Activated CD8-positive, alpha-beta memory T cell treated with anti-CD3 and anti-CD28 coated beads, Interleukin-2, amount 10 ng/mL, durations not matched to agents 7 days and 5 days (primary cell): Measurements from ENCODE around the gene MED13L. TPM values are rescaled to one million over a fixed set of nuclear protein-coding genes. Genes with fewer than 3 reads are reported as not detected.
A peak's percentile ranks its signal among the peaks of the same experiment; 100 is the strongest.

Source experiments
- ATAC-seq: fragments of 150-1000 bp; cut with Tn5 transposase; one replicate; pipeline ENCODE4 v1.10.0; 2021; ENCODE audit warnings: moderate library complexity
- CTCF ChIA-PET: fragments of 350-600 bp; sonication (Branson Sonifier 250); formaldehyde crosslinking; loops from one replicate; lab custom pipeline; 2021; ENCODE audit warnings: antibody characterized with exemption; lab: Charles Lee
- DNase-seq: peaks from one replicate; pipeline ENCODE4 v3.0.0-alpha.2; 2020
- H3K27ac Mint-ChIP-seq: one replicate; pipeline ENCODE4 v1.8.0; 2021; ENCODE audit warnings: mild to moderate bottlenecking, mixed read lengths
- H3K27me3 Mint-ChIP-seq: one replicate; pipeline ENCODE4 v1.8.0; 2021; ENCODE audit warnings: mixed read lengths
- H3K36me3 Mint-ChIP-seq: one replicate; pipeline ENCODE4 v1.8.0; 2021; ENCODE audit warnings: mild to moderate bottlenecking, mixed read lengths
- H3K4me1 Mint-ChIP-seq: one replicate; pipeline ENCODE4 v1.8.0; 2021; ENCODE audit warnings: mixed read lengths
- H3K4me3 Mint-ChIP-seq: one replicate; pipeline ENCODE4 v1.8.0; 2021; ENCODE audit warnings: mild to moderate bottlenecking, moderate library complexity, mixed read lengths
- H3K9me3 Mint-ChIP-seq: one replicate; pipeline ENCODE4 v1.8.0; 2022; ENCODE audit warnings: low read depth, mixed read lengths
- total RNA-seq, 2 experiments: library from RNA; stranded (reverse); gene quantifications; one replicate each; pipeline ENCODE4 v1.2.3, GENCODE V29; 2021

The MED13L gene
- total RNA-seq, 2 experiments from 2014 or later = 65.1 to 74.4 TPM

GRCh38 chr12:116280595-116281290 lies 3.2 kb upstream of the MED13L start:
- Mint-ChIP-seq H3K36me3 (peaks cover 6% of the 10 kb centered on the region), H3K27ac (no peak overlapping the region), H3K9me3 (no peaks in the 10 kb centered on the region), H3K4me3 (no peak overlapping the region), H3K4me1 (peaks cover 18% of the 10 kb centered on the region), H3K27me3 (no peaks in the 10 kb centered on the region)
- CTCF ChIA-PET = interaction anchor here (1.3 kb wide), 1 partner anchor 320 kb away, joined by 4 read pairs; no protein-coding TSS in a partner anchor
- no peak for DNase-seq
- ATAC-seq = no peak

GRCh38 chr12:116278667-116279066 lies 1.2 kb upstream of the MED13L start:
- Mint-ChIP-seq H3K4me1 (peaks cover 39% of the 10 kb centered on the region), H3K4me3 (peak overlapping the region; percentile 71), H3K27ac (peak overlapping the region; percentile 75), H3K36me3 (peaks cover 8% of the 10 kb centered on the region), H3K27me3 (no peaks in the 10 kb centered on the region), H3K9me3 (no peaks in the 10 kb centered on the region)
- DNase-seq = no peak
- no peak for ATAC-seq
- CTCF ChIA-PET = interaction anchor here (0.7 to 1.9 kb wide), 7 partner anchors 38 to 321 kb away, joined by 3 to 7 read pairs (median 3); no protein-coding TSS in a partner anchor

- CTCF ChIA-PET = interaction anchor here (0.7 to 1.9 kb wide), 6 partner anchors 38 to 321 kb away, joined by 3 to 7 read pairs (median 3); no protein-coding TSS in a partner anchor
- H3K4me1 Mint-ChIP-seq = peaks cover 41% of the 10 kb centered on the region
These were observed 760 bp upstream of the MED13L start for GRCh38 chr12:116278279-116278626.

GRCh38 chr12:116276652-116277466 lies 634 bp downstream of the MED13L start:
- CTCF ChIA-PET = interaction anchor here (0.7 to 1.9 kb wide), 10 partner anchors 104 to 323 kb away, joined by 3 to 7 read pairs (median 4); partner anchors contain the start of gene MAP1LC3B2
- peak overlapping the region; percentile 94 for H3K4me3 Mint-ChIP-seq

More at GRCh38 chr12:116278279-116278626, 760 bp upstream of the MED13L start:
- Mint-ChIP-seq H3K27me3 (no peaks in the 10 kb centered on the region), H3K27ac (peak overlapping the region; percentile 75), H3K4me3 (peak overlapping the region; percentile 71), H3K9me3 (no peaks in the 10 kb centered on the region), H3K36me3 (peaks cover 8% of the 10 kb centered on the region)
- DNase-seq (no peak), ATAC-seq (no peak)

GRCh38 chr12:116274551-116275375 lies 2.7 kb downstream of the MED13L start:
- peaks cover 13% of the 10 kb centered on the region for H3K36me3 Mint-ChIP-seq
- CTCF ChIA-PET = no interaction called here
- H3K4me1 Mint-ChIP-seq = peaks cover 36% of the 10 kb centered on the region
- no peak overlapping the region for H3K27ac Mint-ChIP-seq
- H3K27me3 Mint-ChIP-seq = no peaks in the 10 kb centered on the region
- ATAC-seq (no peak), DNase-seq (no peak)
- H3K4me3 Mint-ChIP-seq = peak overlapping the region; percentile 94
- H3K9me3 Mint-ChIP-seq = no peaks in the 10 kb centered on the region

More at GRCh38 chr12:116276652-116277466, 634 bp downstream of the MED13L start:
- Mint-ChIP-seq H3K9me3 (no peaks in the 10 kb centered on the region), H3K27ac (peak overlapping the region; percentile 89), H3K27me3 (no peaks in the 10 kb centered on the region), H3K4me1 (peaks cover 32% of the 10 kb centered on the region), H3K36me3 (peaks cover 10% of the 10 kb centered on the region)
- DNase-seq = peak; percentile 82
- ATAC-seq = peak; percentile 48

GRCh38 chr12:116273813-116274550 lies 3.5 kb downstream of the MED13L start:
- CTCF ChIA-PET = no interaction called here
- no peak overlapping the region for H3K4me3 Mint-ChIP-seq
- H3K27me3 Mint-ChIP-seq = no peaks in the 10 kb centered on the region
- DNase-seq (no peak), ATAC-seq (no peak)
- H3K9me3 Mint-ChIP-seq = no peaks in the 10 kb centered on the region
- peaks cover 13% of the 10 kb centered on the region for H3K36me3 Mint-ChIP-seq
- no peak overlapping the region for H3K27ac Mint-ChIP-seq
- H3K4me1 Mint-ChIP-seq = peaks cover 36% of the 10 kb centered on the region

GRCh38 chr12:116267948-116268347 lies 9.5 kb downstream of the MED13L start:
- CTCF ChIA-PET = no interaction called here
- Mint-ChIP-seq H3K27ac (no peak overlapping the region), H3K36me3 (peaks cover 8% of the 10 kb centered on the region), H3K4me3 (no peak overlapping the region), H3K4me1 (peaks cover 20% of the 10 kb centered on the region), H3K27me3 (no peaks in the 10 kb centered on the region), H3K9me3 (no peaks in the 10 kb centered on the region)
- no peak for ATAC-seq
- DNase-seq = no peak

- DNase-seq (no peak), ATAC-seq (no peak)
- Mint-ChIP-seq H3K36me3 (peaks cover 5% of the 10 kb centered on the region), H3K27me3 (no peaks in the 10 kb centered on the region), H3K4me3 (no peak overlapping the region), H3K9me3 (no peaks in the 10 kb centered on the region), H3K27ac (no peak overlapping the region), H3K4me1 (peaks cover 20% of the 10 kb centered on the region)
- CTCF ChIA-PET = no interaction called here
These were observed 10.7 kb downstream of the MED13L start for GRCh38 chr12:116266631-116267349.

- ATAC-seq = no peak
These were observed 11.3 kb downstream of the MED13L start for GRCh38 chr12:116266168-116266601.

GRCh38 chr12:116265351-116266147 lies 11.9 kb downstream of the MED13L start:
- ATAC-seq (no peak), DNase-seq (no peak)
- peaks cover 3% of the 10 kb centered on the region for H3K36me3 Mint-ChIP-seq
- H3K27me3 Mint-ChIP-seq = no peaks in the 10 kb centered on the region
- CTCF ChIA-PET = interaction anchor here (0.6 kb wide), 1 partner anchor 185 kb away, joined by 3 read pairs; no protein-coding TSS in a partner anchor
- H3K27ac Mint-ChIP-seq = no peak overlapping the region
- H3K4me1 Mint-ChIP-seq = peaks cover 24% of the 10 kb centered on the region
- H3K4me3 Mint-ChIP-seq = no peak overlapping the region
- no peaks in the 10 kb centered on the region for H3K9me3 Mint-ChIP-seq

More at GRCh38 chr12:116266168-116266601, 11.3 kb downstream of the MED13L start:
- Mint-ChIP-seq H3K9me3 (no peaks in the 10 kb centered on the region), H3K27me3 (no peaks in the 10 kb centered on the region), H3K27ac (no peak overlapping the region), H3K4me3 (no peak overlapping the region), H3K4me1 (peaks cover 20% of the 10 kb centered on the region), H3K36me3 (peaks cover 3% of the 10 kb centered on the region)
- CTCF ChIA-PET = interaction anchor here (0.6 kb wide), 1 partner anchor 185 kb away, joined by 3 read pairs; no protein-coding TSS in a partner anchor
- no peak for DNase-seq

- ATAC-seq (no peak), DNase-seq (no peak)
- no peak overlapping the region for H3K27ac Mint-ChIP-seq
- H3K4me1 Mint-ChIP-seq = peaks cover 24% of the 10 kb centered on the region
- no peak overlapping the region for H3K4me3 Mint-ChIP-seq
- H3K36me3 Mint-ChIP-seq = peaks cover 3% of the 10 kb centered on the region
- no peaks in the 10 kb centered on the region for H3K27me3 Mint-ChIP-seq
- CTCF ChIA-PET = no interaction called here
- no peaks in the 10 kb centered on the region for H3K9me3 Mint-ChIP-seq
These were observed 12.9 kb downstream of the MED13L start for GRCh38 chr12:116264525-116265070.
